IPS DF 19.7 (cell line): ENCODE data around the gene GLUL.
A peak's percentile ranks its signal among the peaks of the same experiment; 100 is the strongest.

ENCODE experiments used
- DNase-seq: peaks from one replicate; pipeline ENCODE4 v3.0.0-alpha.2; 2013; ENCODE audit warnings: low read depth, low spot score

GLUL gene

GRCh38 chr1:182391362-182392049 lies at the start of gene GLUL:
GLUL (minus strand) TSS chr1:182391790; CDS start chr1:182388737, 3,053 bp downstream.
- peak; percentile 72 for DNase-seq

- no peak for DNase-seq
These were observed 46.7 kb upstream of the GLUL start for GRCh38 chr1:182438326-182438725.

GRCh38 chr1:182433580-182433979 lies 42.0 kb upstream of the GLUL start:
- no peak for DNase-seq

GRCh38 chr1:182431278-182431677 lies 39.7 kb upstream of the GLUL start:
- DNase-seq, result no peak

GRCh38 chr1:182430263-182431068 lies 38.9 kb upstream of the GLUL start:
- DNase-seq, result no peak

- no peak for DNase-seq
These were observed 36.5 kb upstream of the GLUL start for GRCh38 chr1:182428043-182428442.

GRCh38 chr1:182426442-182427430 lies 35.1 kb upstream of the GLUL start:
- no peak for DNase-seq

- DNase-seq, result no peak
These were observed 24.2 kb upstream of the GLUL start for GRCh38 chr1:182415789-182416188.

- DNase-seq, result no peak
These were observed 22.4 kb upstream of the GLUL start for GRCh38 chr1:182413969-182414368.

GRCh38 chr1:182413486-182413885 lies 21.9 kb upstream of the GLUL start:
- no peak for DNase-seq

- no peak for DNase-seq
These were observed 19.2 kb upstream of the GLUL start for GRCh38 chr1:182410620-182411273.

- DNase-seq, result no peak
These were observed 18.5 kb upstream of the GLUL start for GRCh38 chr1:182410138-182410537.

GRCh38 chr1:182408435-182409075 lies 17.0 kb upstream of the GLUL start:
- no peak for DNase-seq

- no peak for DNase-seq
These were observed 16.1 kb upstream of the GLUL start for GRCh38 chr1:182407724-182408123.

- DNase-seq, result no peak
These were observed 14.4 kb upstream of the GLUL start for GRCh38 chr1:182406012-182406411.

GRCh38 chr1:182405578-182405977 lies 14.0 kb upstream of the GLUL start:
- DNase-seq, result no peak

GRCh38 chr1:182404781-182405180 lies 13.2 kb upstream of the GLUL start:
- no peak for DNase-seq

GRCh38 chr1:182400567-182400966 lies 9.0 kb upstream of the GLUL start, which contains the start of gene TEDDM1:
TEDDM1 (minus strand) TSS chr1:182400667; CDS start chr1:182400485, 182 bp downstream.
- DNase-seq, result no peak

- DNase-seq, result no peak
These were observed 6.2 kb upstream of the GLUL start for GRCh38 chr1:182397653-182398393.

GRCh38 chr1:182395906-182396305 lies 4.3 kb upstream of the GLUL start:
- no peak for DNase-seq
